ENCODE measurements around the gene EXOC4. TPM values are rescaled to one million over a fixed set of nuclear protein-coding genes. Genes with fewer than 3 reads are reported as not detected.

EXOC4 gene
- total and polyA plus RNA-seq, 7 donors, result 7.6 to 63.0 (median 29.1) TPM

GRCh38 chr7:133395551-133395950 is 142.7 kb downstream of the EXOC4 start:
- H3K9me3 ChIP-seq, result no peaks in the 10 kb centered on the region
- intact Hi-C loops (cut with DNase I), result no loop called here
- TF ChIP-seq, protein P1, sequence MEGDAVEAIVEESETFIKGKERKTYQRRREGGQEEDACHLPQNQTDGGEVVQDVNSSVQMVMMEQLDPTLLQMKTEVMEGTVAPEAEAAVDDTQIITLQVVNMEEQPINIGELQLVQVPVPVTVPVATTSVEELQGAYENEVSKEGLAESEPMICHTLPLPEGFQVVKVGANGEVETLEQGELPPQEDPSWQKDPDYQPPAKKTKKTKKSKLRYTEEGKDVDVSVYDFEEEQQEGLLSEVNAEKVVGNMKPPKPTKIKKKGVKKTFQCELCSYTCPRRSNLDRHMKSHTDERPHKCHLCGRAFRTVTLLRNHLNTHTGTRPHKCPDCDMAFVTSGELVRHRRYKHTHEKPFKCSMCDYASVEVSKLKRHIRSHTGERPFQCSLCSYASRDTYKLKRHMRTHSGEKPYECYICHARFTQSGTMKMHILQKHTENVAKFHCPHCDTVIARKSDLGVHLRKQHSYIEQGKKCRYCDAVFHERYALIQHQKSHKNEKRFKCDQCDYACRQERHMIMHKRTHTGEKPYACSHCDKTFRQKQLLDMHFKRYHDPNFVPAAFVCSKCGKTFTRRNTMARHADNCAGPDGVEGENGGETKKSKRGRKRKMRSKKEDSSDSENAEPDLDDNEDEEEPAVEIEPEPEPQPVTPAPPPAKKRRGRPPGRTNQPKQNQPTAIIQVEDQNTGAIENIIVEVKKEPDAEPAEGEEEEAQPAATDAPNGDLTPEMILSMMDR (IDR thresholded peaks at IDR 0.05), result no peak
- no peaks in the 10 kb centered on the region for H3K27me3 ChIP-seq (ENCODE audit: insufficient read depth in 3 of 3, low read length in 2 of 3)
- H3K27ac ChIP-seq, result no peak overlapping the region
- H3K36me3 ChIP-seq (ENCODE audit: insufficient read depth in 1 of 2, low read depth in 1 of 2), result no peaks in the 10 kb centered on the region
- no peak overlapping the region for H3K4me3 ChIP-seq
- ATAC-seq (no peak), DNase-seq (no peak)
- peaks cover 11% of the 10 kb centered on the region for H3K4me1 ChIP-seq
- WGBS, 3 donors, result 68 to 76% (median 75%) methylated on average over 1 of the region's 1 CpG

DNA sequence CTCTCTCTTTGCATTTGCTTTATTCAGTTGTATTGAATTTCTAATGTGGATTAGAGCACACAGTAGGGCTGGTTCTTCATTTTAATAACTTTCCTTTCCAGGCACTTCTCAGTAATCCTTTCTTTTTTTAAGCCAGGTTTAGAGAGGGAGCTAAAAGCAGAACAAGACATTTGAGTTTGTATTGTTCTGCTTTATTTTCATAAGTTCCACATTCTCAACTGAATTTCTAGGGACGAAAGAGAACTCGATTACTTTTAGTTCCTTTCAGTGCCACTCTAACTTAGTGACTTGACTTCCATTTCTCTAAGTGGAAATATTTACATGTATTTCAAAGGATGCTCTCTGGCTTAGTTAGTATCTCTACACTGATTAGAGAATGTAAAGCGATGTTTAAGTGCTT is 145.6 kb downstream of the EXOC4 start:
- no peak for DNase-seq
- WGBS, 3 donors, result 90 to 94% (median 93%) methylated on average over 3 of the region's 3 CpGs
- no peaks in the 10 kb centered on the region for H3K27me3 ChIP-seq (ENCODE audit: insufficient read depth in 3 of 3, low read length in 2 of 3)
- no peak overlapping the region for H3K4me3 ChIP-seq
- H3K9me3 ChIP-seq, result no peaks in the 10 kb centered on the region
- no peak overlapping the region for H3K27ac ChIP-seq
- intact Hi-C loops (cut with DNase I), result no loop called here
- no peak for ATAC-seq
- TF ChIP-seq, protein P1 (IDR thresholded peaks at IDR 0.05), result no peak
- no peaks in the 10 kb centered on the region for H3K4me1 ChIP-seq
- no peaks in the 10 kb centered on the region for H3K36me3 ChIP-seq (ENCODE audit: insufficient read depth in 1 of 2, low read depth in 1 of 2)

DNA sequence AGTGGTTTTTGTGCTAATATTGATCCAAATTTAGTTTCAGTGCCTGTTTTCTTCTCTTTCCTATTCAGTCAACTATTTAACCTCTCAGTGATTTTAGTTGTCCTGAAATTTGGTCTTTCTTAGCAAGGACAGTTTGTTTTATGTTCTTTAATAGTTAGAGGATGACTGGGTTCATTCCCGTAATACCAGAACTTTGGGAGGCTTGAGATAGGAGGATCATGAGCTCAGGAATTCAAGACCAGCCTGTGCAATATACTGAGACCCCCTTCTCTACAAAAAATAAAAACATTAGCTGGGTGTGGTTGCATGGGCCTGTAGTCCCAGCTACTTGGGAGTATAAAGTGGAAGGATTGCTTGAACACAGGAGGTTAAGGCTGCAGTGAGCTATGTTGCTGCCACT is 148.3 kb downstream of the EXOC4 start:
- ATAC-seq (no peak), DNase-seq (no peak)
- WGBS, 3 donors, result 94 to 95% (median 95%) methylated on average over 1 of the region's 1 CpG
- Histone ChIP-seq H3K27me3 (ENCODE audit: insufficient read depth in 3 of 3, low read length in 2 of 3) (no peaks in the 10 kb centered on the region), H3K4me3 (no peak overlapping the region), H3K27ac (no peak overlapping the region), H3K4me1 (no peaks in the 10 kb centered on the region), H3K9me3 (no peaks in the 10 kb centered on the region), H3K36me3 (ENCODE audit: insufficient read depth in 1 of 2, low read depth in 1 of 2) (no peaks in the 10 kb centered on the region)
- intact Hi-C loops (cut with DNase I), result no loop called here
- TF ChIP-seq, protein P1 (IDR thresholded peaks at IDR 0.05), result no peak

DNA sequence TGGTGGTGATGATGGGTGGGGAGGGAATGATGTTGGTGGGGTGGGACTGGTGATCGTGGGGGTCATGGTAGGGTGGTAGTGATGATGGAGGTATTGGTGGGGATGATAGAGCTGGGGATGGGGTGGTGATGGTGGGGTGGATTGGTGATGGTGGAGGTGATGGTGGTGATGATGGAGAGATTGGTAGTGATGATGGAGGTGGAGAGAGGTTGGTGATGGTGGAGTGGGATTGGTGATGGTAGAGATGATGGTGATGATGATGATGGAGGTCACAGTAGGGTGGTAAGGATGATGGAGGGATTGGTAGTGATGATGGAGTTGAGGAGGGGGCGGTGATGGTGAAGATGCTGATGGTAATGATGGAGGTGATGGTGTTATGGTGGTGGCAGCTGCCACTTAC is 155.3 kb downstream of the EXOC4 start:
- TF ChIP-seq, protein P1 (IDR thresholded peaks at IDR 0.05), result no peak
- no peak for ATAC-seq
- H3K4me1 ChIP-seq, result no peaks in the 10 kb centered on the region
- no peak for DNase-seq
- H3K9me3 ChIP-seq, result no peaks in the 10 kb centered on the region
- H3K36me3 ChIP-seq (ENCODE audit: insufficient read depth in 1 of 2, low read depth in 1 of 2), result no peaks in the 10 kb centered on the region
- H3K27me3 ChIP-seq (ENCODE audit: insufficient read depth in 3 of 3, low read length in 2 of 3), result no peaks in the 10 kb centered on the region
- intact Hi-C loops (cut with DNase I), result no loop called here
- 95 to 98% (median 98%) methylated on average over 2 of the region's 2 CpGs for WGBS, 3 donors
- H3K27ac ChIP-seq, result no peak overlapping the region
- H3K4me3 ChIP-seq, result no peak overlapping the region

GRCh38 chr7:133409421-133409820 is 156.5 kb downstream of the EXOC4 start:
- WGBS, 3 donors, result 45 to 51% (median 48%) methylated on average over 2 of the region's 2 CpGs
- ATAC-seq (no peak), DNase-seq (no peak)
- Histone ChIP-seq H3K4me3 (no peak overlapping the region), H3K27ac (no peak overlapping the region), H3K36me3 (ENCODE audit: insufficient read depth in 1 of 2, low read depth in 1 of 2) (no peaks in the 10 kb centered on the region), H3K27me3 (ENCODE audit: insufficient read depth in 3 of 3, low read length in 2 of 3) (no peaks in the 10 kb centered on the region), H3K9me3 (no peaks in the 10 kb centered on the region), H3K4me1 (no peaks in the 10 kb centered on the region)
- intact Hi-C loops (cut with DNase I), result no loop called here
- TF ChIP-seq, protein P1 (IDR thresholded peaks at IDR 0.05), result no peak
